Mucosa of gallbladder (tissue), 1 donor: ENCODE results near the gene KRT33B. TPM values are rescaled to one million over a fixed set of nuclear protein-coding genes. Genes with fewer than 3 reads are reported as not detected.
"Not testable (repeated sequence)": the region's sequence is repeated elsewhere in the genome, so short reads cannot be mapped to it uniquely, and the experiment has no call there.

Experiments used
- DNase-seq: peaks from one replicate; pipeline ENCODE4 v3.0.0-alpha.2; 2020; ENCODE audit warnings: low spot score
- total RNA-seq: library from RNA; stranded (reverse); gene quantifications from one replicate; pipeline ENCODE4 v1.2.1, GENCODE V29; 2021
- donor health status: DM: no; HTN: no; CAD: no.

Gene KRT33B
- total RNA-seq = not detected

DNA sequence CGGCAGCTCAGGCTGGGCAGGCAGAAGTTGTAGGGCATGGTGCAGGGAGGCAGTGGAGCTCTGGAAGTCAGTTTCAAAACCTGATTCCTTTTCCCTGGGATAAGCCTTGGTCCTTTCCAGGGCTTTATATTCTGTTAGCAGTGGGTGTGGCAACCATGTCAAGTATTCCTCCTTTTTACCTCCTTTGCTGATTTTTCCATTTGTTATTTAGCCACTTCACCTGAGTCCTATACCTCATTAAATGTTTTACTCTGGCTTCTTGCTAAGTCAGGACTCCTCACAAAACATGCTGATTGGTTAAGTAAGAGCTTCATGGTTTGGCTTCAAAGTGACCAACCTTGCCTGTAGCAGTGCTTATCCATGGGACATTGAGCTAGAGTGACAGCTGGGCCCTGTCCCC lies at the start of gene KRT33B:
TSS of gene KRT33B (minus strand) at position 101 of the 400 bp plus-strand sequence. CDS start at position 38, 63 bp downstream.
- DNase-seq = no peak

DNA sequence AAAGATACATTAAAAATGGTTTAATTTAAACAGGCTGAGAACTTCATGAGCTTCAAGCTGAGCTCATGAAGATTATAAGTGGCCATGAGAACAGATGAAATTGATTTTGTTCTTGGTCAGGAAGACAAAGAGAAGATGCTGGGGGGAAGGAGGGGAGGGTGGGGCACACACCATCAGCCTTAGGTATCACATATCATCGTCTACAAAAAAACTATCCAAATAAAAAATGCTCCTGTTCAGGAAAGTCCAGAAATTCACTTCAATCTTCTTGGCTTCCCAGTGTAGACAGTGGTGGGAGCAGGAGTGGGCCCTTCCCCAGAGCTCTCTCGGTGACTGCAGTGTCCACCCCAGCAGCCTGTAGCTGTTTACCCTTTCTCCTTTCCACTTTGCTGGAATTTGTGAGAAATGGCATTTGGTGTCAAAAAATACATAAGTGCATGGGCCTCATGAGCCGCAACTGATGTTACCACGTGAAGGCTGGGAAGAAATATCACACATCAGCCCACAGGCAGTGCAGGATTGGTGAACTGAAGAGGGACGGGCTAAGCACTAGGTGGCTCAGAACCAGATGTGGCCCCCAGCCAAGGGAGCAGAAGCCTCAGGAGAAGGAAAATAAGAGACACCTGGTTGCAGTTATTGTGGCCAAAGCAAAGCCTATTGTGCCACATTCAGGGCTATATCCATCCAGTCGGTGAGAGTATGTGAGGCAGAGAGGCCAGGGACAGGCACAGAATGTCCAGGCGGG lies 48.7 kb upstream of the KRT33B start:
- no peak for DNase-seq

DNA sequence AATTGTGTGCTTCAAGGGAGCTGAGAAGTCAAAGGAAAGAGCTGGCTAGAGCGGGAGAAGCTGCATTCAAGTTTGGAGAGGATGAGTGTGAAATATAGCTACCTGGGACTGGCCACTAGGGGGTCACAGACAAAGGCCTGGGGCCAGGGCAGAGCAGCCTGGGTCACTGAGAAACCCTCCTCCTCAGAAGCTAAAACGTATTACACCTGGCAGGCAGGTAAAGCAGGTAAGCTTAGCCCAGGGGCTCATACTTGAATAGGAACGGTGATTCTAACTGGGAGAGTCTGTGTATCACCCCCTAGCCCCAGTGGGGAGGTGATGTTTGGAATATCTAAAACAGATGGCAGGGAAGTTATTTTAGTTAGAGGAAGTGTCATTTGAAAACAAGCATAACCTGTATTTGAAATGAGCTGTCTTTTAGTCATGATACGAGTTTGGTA lies 48.0 kb upstream of the KRT33B start:
- no peak for DNase-seq

DNA sequence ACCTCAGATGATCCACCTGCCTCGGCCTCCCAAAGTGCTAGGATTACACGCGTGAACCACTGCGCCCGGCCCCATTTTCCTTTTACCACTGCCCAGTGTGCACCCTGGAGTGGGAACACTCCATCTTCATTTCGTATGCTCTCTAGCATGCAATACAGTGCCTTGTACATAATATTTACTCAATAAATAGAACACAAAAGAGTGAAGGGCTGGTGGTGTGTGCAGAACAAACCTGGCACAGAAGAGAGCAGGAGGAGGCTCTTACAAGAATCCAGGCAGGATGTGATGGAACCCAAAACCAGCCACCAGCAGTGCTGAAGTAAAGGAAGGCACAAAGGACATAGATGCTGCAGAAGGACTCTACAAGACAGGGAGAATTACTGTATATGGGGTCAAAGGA lies 47.5 kb upstream of the KRT33B start:
- DNase-seq = no peak

DNA sequence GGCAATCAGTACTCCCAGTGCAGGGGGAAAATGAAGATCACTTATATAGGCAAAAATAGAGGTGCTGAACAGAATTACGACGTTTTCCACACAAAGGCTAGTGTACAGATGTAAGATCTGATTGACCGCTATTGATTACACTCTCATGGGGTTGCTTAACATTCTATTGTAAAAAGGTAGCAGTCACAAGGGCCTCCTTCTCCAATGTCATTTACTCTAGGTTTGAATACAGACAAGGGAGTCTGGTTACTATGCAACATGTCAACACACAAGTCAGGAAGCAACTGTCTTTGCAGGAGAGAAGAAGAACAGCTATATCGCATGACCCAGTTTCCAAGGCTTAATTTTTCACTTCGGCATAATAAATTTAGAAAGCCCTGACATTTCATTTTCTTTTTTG lies 46.9 kb upstream of the KRT33B start:
- no peak for DNase-seq

DNA sequence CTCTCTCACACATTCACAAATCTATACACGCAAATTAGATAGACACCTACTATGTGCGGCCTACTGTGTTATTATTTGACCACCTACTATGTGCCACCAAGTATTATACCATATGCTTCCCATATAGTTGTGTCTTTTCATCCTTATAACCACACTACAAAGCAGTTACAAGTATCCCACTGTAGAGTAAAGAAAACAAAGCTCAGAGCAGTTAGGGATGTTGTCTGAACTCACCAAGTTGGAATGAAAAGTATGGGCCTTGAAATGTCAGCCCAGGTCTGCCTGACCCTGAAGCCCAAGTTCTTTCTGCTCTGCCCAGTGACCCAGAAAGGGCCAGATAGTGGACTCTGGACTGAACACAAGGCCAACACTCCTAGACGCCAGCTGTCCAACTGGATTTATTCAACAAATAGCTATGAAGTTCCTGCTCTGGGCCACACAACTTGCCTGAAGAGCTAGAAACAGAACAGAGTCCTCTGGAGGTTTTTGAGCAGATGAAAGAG lies 46.3 kb upstream of the KRT33B start:
- DNase-seq = peak; percentile 58

DNA sequence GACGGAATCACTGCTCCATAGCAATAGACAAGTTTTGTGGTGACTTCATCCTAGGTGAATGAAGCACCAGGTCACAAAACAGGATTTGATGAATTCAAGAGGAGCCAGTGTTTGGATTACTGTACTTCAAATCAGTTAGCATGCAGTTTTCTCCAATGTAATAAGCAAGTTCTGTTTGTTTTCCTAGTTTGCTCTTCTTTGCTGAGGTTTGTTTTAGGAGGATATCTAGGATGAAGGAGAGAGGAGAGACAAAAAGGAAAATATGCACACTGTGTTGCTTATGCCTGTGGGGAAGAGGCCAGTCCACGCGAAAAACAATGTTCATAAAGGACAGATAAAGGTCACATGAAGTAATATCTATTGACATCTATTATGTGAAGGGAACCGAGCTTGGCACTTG lies 45.8 kb upstream of the KRT33B start:
- no peak for DNase-seq

DNA sequence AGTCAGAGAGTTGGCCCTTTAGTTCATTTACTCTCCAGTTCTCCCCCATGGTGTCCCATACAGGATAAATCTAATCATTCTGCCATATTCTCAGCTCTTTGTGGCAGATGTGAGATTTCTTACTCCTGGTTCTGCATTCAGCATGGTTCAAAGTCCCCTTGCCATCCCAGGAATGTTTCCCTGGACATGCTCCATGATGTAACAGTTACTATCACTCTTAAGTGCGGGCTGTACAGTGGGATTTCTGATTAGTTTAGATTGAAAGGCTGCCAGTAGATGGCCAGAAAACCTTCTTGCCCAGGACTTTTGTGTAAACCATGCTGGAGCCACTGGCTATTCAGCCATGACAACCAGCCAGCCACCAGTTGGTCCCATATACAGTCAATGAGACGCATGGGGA lies 44.4 kb upstream of the KRT33B start:
- DNase-seq = no peak

DNA sequence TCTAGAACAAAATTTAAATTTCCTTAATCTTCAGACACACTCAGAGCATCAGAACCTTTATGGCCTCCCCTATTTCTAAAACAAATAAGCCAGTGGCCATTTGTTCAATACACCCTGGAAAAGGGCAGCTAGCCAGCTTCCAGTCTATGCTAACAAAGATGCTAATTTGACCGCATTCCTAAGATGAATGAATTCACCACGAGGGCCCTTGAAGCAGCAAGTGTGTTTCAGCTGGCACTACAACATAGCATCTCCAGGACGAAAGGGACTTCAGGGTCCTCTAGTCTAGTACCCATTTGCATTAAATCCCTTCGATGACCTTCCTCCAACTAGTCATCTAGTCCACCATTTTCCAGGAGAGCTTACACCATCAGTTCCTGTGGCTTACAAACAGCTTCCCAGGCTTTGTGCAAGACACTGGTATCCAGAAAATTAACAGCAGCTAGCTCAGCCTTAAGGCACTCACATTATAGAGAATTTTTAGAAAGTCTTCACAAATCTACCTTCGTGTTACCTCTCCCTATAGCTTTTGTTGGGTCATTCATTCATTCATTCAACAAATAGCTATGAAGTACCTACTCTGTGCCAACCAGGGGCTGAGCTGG lies 43.8 kb upstream of the KRT33B start:
- no peak for DNase-seq

DNA sequence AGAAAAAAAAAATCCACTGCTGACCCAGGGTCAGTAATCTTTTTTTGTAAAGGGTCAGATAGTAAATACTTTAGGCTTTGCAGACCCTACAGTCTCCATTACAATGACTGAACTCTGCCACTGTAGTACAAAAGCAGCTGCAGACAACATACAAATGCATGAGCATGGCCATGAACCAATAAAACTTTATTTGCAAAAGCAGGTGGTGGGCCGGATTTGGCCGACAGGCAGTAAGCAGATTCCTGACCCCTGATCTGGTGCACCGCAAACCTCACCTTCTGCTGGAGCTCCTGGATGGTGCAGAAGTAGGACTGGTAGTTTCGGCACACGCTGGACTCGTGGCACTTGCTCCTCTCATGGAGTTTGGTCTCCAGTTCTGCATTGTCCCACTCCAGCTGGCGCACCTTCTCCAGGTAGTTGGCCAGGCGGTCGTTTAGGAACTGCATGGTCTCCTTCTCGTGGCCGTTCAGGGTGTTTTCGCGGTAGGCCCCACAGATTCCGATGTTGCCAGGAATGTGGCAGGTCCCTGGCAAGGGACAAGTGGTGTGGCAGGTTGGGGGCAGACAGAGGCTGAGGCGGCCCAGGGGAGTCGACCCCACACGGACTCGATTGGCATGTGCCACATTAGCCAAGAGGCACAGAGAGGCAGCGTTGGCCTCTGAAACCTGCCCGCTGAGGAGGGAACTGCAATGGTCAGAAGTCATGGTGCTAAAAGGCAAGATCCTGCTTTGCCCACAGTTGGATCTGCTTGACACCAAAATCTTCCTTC lies 41.6 kb upstream of the KRT33B start:
- no peak for DNase-seq

DNA sequence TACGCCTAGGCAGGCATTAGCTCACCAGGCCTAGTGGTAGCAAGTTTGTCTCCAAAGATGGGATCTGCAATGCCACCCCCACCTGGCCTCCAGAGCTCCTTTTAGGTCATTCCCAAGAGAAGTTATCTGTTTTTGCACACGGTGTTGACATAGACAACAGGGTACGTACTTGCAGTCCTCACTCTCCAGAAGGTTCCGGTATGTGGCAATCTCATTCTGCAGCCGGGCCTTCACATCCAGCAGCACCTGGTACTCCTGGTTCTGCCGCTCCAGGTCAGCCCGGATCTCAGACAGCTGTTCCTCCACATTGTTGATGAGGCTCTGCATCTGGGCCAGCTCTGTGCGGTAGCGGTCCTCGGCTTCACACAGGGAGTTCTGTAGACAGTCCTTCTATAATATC lies 37.6 kb upstream of the KRT33B start:
- DNase-seq = no peak

DNA sequence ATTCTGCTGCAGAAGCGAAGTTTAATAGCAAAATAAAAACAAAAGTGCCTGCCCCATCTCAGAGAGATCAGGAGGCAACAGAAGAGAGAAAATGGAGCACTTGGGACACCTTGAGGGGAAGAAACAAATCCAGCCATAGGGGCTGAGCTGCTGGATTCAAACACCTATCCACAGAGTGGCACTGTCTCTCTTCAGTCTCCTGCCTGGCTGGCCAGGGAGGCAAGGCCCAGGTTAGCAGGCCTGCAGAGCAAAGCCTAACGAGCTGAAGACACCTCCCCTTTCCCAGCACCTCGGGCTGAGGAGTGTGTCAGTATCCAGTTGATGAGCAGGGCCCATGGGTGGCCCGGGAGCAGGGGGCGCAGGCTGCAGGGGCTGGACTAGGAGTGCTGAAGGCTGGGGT lies 36.6 kb upstream of the KRT33B start:
- no peak for DNase-seq

DNA sequence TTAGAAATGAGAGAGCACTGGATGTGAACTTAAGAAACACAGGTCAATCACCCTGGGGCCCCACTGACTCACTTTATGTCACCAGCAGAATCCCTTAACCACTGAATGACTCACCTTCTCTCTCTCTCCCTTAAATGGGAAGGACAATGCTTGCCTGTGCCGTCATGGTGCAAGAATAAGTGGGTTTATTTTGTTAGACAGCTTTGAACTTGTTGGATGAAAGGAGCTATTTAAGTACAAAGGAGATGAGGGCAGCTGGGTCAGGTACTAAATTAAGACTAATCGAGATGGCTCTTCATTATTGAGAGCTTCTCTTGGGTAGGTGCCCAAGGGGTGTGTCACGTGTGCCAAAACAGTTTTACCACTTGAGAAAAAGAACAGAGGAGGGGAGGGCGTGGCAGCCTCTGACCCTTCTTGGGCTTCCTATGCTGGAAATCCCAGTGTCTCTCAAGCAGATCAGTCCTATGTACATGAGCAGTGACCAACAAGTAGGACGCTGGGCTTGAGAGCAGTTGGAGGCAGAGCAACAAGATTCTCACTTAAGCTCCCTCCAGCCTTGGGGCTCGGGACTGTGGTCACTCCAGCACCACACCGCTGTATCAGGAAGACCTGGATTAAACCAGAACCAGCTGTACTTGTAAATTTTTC lies 34.5 kb upstream of the KRT33B start:
- DNase-seq = no peak

DNA sequence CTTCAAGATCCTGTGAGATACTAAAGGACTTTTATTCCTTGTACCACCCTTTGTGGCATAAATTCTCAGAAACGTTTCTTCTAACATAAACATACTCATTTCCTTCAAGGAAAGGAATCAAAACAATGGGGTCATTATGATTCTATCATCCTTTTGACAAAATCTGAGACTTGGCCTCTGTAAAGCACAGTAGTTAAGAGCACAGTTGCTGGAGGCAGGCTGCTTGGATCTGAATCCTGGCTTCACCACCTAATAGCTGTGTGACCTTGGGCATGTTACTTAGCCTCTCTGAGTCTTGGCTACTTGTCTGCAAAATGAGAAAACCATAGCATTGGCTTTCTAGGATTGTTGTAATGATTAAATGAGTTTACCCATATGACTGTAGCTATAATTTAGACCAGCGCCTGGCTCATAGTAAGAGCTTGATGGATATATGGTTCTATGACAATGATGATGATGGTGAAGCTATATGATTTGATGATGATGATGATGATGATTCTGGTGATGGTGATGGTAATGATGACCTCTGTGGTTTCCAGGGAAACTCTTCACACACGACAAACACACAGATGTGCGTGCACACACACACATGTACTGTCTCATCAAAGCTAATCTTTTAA lies 33.9 kb upstream of the KRT33B start:
- no peak for DNase-seq

DNA sequence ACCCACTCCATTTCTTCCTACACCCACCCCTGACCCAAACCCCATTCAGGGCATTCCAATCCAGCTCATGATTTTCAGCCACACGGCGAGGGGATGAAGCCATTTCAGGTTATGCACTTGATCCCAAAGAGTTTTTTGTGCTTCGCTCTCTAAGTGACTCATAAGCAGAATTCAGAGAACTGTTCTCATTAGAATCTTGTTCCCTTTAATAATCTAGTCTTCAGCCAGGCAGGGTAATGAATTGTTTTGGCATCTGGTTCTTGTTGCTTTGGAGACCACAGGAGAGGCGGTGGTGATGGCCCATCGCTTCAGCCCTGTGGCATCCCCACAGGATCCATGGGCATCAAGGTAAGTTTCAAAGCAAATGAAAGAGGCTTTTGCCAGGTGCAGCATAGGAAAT lies 32.5 kb upstream of the KRT33B start:
- no peak for DNase-seq

DNA sequence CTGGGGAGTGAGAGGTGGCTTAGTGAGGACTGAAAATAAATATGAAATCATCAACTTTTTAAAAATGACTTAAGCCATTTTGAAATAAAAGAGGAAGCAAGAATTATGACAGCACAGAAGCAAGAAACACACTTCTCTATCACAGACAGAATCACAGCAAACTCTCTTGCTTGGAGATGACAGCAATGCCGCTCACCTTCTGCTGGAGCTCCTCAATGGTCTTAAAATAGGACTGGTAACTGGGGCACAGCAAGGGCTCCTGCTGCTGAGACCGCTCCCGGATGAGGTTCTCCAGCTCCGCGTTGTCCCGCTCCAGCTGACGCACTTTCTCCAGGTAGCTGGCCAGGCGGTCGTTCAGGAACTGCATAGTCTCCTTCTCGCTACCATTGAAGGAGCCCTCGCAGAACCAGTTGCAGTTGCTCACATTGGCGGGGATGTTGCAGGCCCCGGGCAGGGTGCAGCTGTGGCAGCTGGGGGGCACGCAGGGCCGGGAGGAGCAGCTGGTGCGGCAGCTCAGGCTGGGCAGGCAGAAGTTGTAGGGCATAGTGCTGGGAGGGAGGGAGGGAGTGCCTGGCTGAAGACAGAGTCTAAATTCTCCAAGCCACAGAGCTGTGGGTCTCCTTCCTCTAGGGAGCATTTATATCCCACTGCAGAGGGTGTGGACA lies 27.5 kb upstream of the KRT33B start, which contains the start of gene KRT31:
TSS of gene KRT31 (minus strand) at position 613 of the 665 bp plus-strand sequence. CDS start at position 544, 69 bp downstream.
- DNase-seq = no peak

DNA sequence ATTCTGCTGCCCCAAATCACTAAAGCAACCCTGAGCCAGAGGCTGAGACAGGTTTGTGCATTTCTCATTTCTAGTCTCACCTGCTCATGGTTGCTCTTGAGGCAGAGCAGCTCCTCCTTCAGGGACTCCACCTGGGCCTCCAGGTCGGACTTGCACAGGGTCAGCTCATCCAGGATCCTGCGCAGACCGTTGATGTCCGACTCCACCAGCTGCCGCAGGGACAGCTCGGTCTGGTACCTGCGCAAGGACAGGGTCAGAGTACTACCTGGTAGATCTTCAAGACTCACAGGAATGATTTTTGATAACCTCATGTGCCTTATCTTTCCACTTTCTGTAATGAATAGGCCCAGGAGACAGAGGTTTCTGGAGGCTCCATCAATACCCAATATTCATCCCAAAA lies 26.7 kb upstream of the KRT33B start:
- no peak for DNase-seq

DNA sequence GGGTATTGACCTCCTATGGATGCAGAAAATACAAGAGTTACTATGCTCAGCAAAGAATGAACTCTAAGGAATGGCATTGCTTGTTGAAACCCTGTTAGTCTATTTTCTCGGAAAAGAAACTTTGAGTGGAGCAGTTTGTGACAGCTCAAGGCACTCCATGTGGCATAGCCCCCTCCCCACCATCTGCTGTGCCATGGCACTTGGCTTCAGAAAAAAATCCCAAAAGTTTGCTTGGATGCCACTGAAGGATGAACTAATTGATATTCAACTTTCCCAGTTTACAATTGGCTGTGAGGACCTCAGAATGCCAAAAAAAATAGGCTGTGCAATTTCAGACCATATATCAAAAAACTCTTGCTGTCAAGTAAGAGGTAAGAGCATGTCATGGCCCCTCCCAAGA lies 26.0 kb upstream of the KRT33B start:
- no peak for DNase-seq

DNA sequence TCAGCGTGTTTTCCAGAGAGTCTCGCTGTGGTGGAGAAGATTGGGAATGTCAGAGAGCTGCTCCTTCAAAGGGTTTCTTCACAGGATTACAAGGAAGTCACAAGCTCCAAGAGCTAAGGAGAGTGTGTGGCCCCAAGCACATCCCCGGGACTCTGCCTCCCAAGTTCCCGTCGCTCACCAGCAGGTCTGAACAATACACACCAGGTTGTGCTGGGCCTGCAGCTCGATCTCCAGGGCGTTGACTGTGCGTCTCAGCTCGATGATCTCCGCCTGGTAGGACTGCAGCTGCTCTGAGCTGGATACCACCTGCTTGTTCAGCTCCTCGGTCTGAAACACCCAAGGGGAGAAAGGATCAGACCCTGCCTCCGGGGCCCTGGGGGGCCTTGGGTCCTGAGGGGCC lies 25.4 kb upstream of the KRT33B start:
- not testable (repeated sequence) for DNase-seq

DNA sequence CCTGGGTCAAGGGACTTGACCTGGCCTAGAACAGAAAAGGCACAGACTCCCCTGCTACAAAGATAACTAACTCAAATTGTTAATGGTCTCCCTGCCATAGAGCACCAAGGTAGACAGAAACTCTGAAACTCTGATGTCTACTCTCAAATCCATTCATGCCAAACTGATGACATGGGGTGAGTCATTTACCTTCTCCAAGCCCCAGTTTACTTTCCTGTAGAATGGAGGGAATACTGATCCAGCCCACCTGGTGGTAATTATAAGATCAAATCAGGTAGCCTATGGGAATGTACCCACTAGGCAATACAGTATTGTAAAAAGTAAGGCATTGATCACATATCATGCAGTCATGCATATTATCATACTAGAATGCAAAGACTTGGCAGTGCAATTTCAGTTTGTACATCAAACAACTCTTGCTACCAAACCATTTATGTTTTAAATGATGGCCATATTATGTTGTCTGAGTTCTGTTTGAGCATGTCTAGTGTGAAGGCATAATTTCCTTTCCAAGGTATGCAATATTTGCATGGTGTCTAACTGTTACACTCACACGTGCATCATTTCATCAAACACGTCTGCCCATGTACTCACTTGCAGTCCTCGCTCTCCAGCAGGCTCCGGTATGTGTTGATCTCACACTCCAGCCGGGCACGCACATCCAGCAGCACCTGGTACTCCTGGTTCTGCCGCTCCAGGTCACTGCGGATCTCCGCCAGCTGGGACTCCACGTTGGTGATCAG lies 24.8 kb upstream of the KRT33B start:
- DNase-seq = no peak
